Activated naive CD4-positive, alpha-beta T cell treated with anti-CD3 and anti-CD28 coated beads, Interleukin-2, amount 50 U/mL, for 24 hours (primary cell): Measurements from ENCODE around the gene PTDSS2.
"Not testable (repeated sequence)": the region's sequence is repeated elsewhere in the genome, so short reads cannot be mapped to it uniquely, and the experiment has no call there.

Experiments
- H3K27ac Mint-ChIP-seq: one replicate; pipeline ENCODE4 v1.8.0; 2021; ENCODE audit warnings: mild to moderate bottlenecking, mixed read lengths
- H3K27me3 Mint-ChIP-seq: one replicate; pipeline ENCODE4 v1.8.0; 2021; ENCODE audit warnings: mixed read lengths
- H3K36me3 Mint-ChIP-seq: one replicate; pipeline ENCODE4 v1.8.0; 2021; ENCODE audit warnings: mixed read lengths
- H3K4me1 Mint-ChIP-seq: one replicate; pipeline ENCODE4 v1.8.0; 2021; ENCODE audit warnings: mixed read lengths
- H3K4me3 Mint-ChIP-seq: one replicate; pipeline ENCODE4 v1.8.0; 2021; ENCODE audit warnings: mild to moderate bottlenecking, mixed read lengths
- H3K9me3 Mint-ChIP-seq: one replicate; pipeline ENCODE4 v1.8.0; 2021; ENCODE audit warnings: mixed read lengths

Gene PTDSS2

GRCh38 chr11:465896-466530, 15.9 kb downstream of the PTDSS2 start:
- no peak overlapping the region for H3K4me3 Mint-ChIP-seq

DNA sequence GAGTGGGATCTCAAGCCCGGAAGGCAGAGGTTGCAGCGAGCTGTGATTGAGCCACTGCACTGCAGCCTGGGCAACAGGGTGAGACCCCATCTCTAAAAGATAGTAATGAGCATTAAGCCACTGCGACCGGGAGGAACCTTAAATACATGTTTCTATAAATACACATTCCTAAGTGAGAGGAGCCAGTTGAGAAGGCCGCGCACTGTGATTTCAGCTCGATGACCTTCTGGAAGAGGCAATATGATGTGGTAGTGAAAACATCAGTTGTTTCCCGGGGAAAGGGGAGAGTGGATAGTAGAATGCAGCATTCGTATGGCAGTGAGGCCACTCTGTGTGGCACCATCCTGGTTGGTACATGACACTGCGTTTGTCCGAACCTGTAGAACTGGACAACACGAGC, 18.0 kb downstream of the PTDSS2 start:
- H3K36me3 Mint-ChIP-seq = peaks cover 2% of the 10 kb centered on the region
- H3K9me3 Mint-ChIP-seq = no peaks in the 10 kb centered on the region
- no peak overlapping the region for H3K27ac Mint-ChIP-seq
- no peaks in the 10 kb centered on the region for H3K27me3 Mint-ChIP-seq
- H3K4me1 Mint-ChIP-seq = no peaks in the 10 kb centered on the region
- H3K4me3 Mint-ChIP-seq = no peak overlapping the region

More at GRCh38 chr11:465896-466530, 15.9 kb downstream of the PTDSS2 start:
- Mint-ChIP-seq H3K9me3 (no peaks in the 10 kb centered on the region), H3K27me3 (no peaks in the 10 kb centered on the region), H3K36me3 (peaks cover 2% of the 10 kb centered on the region), H3K27ac (no peak overlapping the region), H3K4me1 (no peaks in the 10 kb centered on the region)

DNA sequence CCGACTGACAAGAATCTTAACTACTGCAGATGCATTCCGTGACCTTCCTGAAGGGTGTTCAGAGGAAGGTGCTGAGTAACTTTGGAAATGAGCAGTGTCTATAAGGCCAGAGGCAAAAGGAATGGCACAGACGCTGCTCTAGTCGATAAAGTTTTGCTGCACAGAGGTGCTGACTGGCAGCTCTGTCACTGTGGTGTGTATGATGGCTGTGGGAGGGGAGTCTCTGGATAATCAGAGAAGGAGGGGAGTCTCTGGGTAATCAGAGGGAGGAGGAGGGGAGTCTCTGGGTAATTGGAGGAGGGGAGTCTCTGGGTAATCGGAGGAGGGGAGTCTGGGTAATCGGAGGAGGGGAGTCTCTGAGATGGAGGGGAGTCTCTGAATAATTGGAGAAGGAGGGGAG, 18.4 kb downstream of the PTDSS2 start:
- Mint-ChIP-seq H3K9me3 (no peaks in the 10 kb centered on the region), H3K27ac (no peak overlapping the region)

GRCh38 chr11:469026-469683, 19.1 kb downstream of the PTDSS2 start:
- H3K4me3 Mint-ChIP-seq, H3K36me3 Mint-ChIP-seq, H3K27me3 Mint-ChIP-seq, H3K27ac Mint-ChIP-seq, H3K9me3 Mint-ChIP-seq, H3K4me1 Mint-ChIP-seq: not testable (repeated sequence)

More for the DNA sequence above, 18.4 kb downstream of the PTDSS2 start:
- Mint-ChIP-seq H3K4me1 (no peaks in the 10 kb centered on the region), H3K4me3 (no peak overlapping the region), H3K36me3 (peaks cover 2% of the 10 kb centered on the region), H3K27me3 (no peaks in the 10 kb centered on the region)

- Mint-ChIP-seq H3K27me3 (no peaks in the 10 kb centered on the region), H3K9me3 (no peaks in the 10 kb centered on the region), H3K4me1 (no peaks in the 10 kb centered on the region), H3K36me3 (peaks cover 2% of the 10 kb centered on the region), H3K27ac (no peak overlapping the region), H3K4me3 (no peak overlapping the region)
Observed at GRCh38 chr11:469684-470560, 19.8 kb downstream of the PTDSS2 start.

GRCh38 chr11:471468-472145, 21.5 kb downstream of the PTDSS2 start:
- H3K27me3 Mint-ChIP-seq = no peaks in the 10 kb centered on the region

GRCh38 chr11:472272-472671, 22.2 kb downstream of the PTDSS2 start:
- Mint-ChIP-seq H3K27ac (no peak overlapping the region), H3K4me1 (no peaks in the 10 kb centered on the region), H3K9me3 (no peaks in the 10 kb centered on the region), H3K36me3 (no peaks in the 10 kb centered on the region), H3K4me3 (no peak overlapping the region), H3K27me3 (no peaks in the 10 kb centered on the region)

More at GRCh38 chr11:471468-472145, 21.5 kb downstream of the PTDSS2 start:
- Mint-ChIP-seq H3K36me3 (no peaks in the 10 kb centered on the region), H3K9me3 (no peaks in the 10 kb centered on the region), H3K4me1 (no peaks in the 10 kb centered on the region), H3K4me3 (no peak overlapping the region), H3K27ac (no peak overlapping the region)

DNA sequence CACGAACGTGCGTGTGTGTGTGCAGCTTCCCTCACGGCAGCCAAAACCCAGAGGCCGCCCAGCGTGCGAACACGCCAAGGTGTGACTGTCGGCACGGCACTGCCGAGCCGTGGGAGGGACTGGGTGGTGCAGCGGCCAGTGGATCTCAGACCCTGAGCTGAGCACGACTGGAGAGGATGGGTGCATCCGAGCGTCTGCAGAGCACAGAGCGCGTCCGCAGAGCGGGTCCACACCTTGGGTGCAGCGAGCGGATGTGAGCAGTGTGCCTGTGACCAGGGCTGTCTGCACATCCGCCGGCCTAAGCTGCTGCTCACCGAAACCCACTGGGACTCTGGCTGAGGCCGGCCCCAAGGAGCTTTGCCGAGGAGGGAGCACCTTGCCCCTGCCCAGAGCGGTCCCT, 22.7 kb downstream of the PTDSS2 start:
- H3K4me1 Mint-ChIP-seq = no peaks in the 10 kb centered on the region
- H3K4me3 Mint-ChIP-seq = no peak overlapping the region
- no peaks in the 10 kb centered on the region for H3K9me3 Mint-ChIP-seq
- H3K27me3 Mint-ChIP-seq = no peaks in the 10 kb centered on the region
- H3K27ac Mint-ChIP-seq = no peak overlapping the region
- H3K36me3 Mint-ChIP-seq = no peaks in the 10 kb centered on the region

- Mint-ChIP-seq H3K27ac (no peak overlapping the region), H3K9me3 (no peaks in the 10 kb centered on the region), H3K36me3 (no peaks in the 10 kb centered on the region), H3K4me1 (no peaks in the 10 kb centered on the region), H3K27me3 (no peaks in the 10 kb centered on the region), H3K4me3 (no peak overlapping the region)
Observed at GRCh38 chr11:473415-473814, 23.3 kb downstream of the PTDSS2 start.

DNA sequence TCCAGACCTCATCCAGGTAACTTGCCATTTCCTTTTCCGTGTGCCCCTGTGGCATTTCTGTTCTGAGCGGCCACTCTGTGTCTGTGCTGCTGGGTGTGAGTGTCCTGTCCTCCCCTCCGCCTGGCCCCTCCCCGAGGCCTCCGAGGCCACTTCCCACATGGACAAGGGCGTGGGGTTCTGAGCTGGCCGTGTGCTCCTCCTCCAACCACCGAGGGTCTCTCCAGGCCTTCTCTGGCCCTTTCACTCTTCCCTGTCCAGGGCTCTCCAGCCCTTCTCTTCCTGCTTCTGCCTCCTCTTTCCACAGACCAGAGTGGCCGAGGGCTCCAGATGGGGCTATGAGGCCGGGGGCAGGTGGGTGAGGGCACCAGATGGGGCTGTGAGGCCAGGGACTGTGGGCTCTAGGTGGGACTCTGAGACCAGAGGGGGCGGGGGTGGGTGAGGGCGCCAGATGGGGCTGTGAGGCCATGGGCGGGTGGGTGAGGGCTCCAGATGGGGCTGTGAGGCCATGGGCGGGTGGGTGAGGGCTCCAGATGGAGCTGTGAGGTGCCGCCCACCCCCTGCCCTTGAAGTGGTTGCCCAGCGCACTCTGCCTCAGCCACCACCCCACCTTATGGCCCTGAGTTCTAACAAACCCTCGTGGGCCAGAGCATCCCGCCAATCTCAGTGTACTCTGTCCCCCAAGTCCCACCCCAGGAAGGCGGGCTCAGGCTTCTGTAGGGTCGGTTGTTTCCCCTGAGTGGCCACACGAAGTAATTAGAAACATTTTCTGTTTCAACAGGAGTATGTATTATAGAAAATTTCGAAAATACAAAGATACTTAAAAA, 24.1 kb downstream of the PTDSS2 start:
- no peak overlapping the region for H3K4me3 Mint-ChIP-seq
- no peaks in the 10 kb centered on the region for H3K27me3 Mint-ChIP-seq
- H3K36me3 Mint-ChIP-seq = no peaks in the 10 kb centered on the region
- H3K27ac Mint-ChIP-seq = no peak overlapping the region
- no peaks in the 10 kb centered on the region for H3K9me3 Mint-ChIP-seq
- H3K4me1 Mint-ChIP-seq = no peaks in the 10 kb centered on the region

GRCh38 chr11:474914-475506, 24.9 kb downstream of the PTDSS2 start:
- Mint-ChIP-seq H3K4me3 (no peak overlapping the region), H3K27ac (no peak overlapping the region), H3K4me1 (no peaks in the 10 kb centered on the region), H3K27me3 (no peaks in the 10 kb centered on the region), H3K9me3 (no peaks in the 10 kb centered on the region), H3K36me3 (no peaks in the 10 kb centered on the region)

GRCh38 chr11:475941-476340, 25.9 kb downstream of the PTDSS2 start:
- H3K9me3 Mint-ChIP-seq = no peaks in the 10 kb centered on the region
- H3K27me3 Mint-ChIP-seq = no peaks in the 10 kb centered on the region
- H3K36me3 Mint-ChIP-seq = no peaks in the 10 kb centered on the region
- no peak overlapping the region for H3K4me3 Mint-ChIP-seq
- no peaks in the 10 kb centered on the region for H3K4me1 Mint-ChIP-seq
- no peak overlapping the region for H3K27ac Mint-ChIP-seq

DNA sequence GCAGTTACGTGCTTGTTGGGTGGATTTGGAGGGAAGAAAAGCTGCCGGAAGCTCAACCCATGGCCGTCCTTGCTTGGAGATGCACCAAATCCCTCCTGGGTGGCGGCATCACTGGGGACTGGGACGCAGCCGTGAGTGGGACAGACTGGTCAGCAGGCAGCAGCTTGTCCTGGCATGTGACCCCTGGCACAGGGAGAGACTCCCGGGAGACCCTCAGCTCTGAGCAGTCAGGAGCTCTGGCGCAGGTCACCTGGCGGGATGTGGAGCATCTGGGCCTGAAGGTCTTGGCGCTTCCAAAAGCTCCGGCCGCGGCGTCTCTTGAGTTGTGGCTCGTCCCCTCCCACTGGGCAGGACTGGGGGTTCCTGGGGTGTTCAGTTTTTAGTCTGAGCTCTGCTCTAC, 26.3 kb downstream of the PTDSS2 start:
- H3K27me3 Mint-ChIP-seq = no peaks in the 10 kb centered on the region
- no peaks in the 10 kb centered on the region for H3K9me3 Mint-ChIP-seq
- no peaks in the 10 kb centered on the region for H3K4me1 Mint-ChIP-seq
- H3K27ac Mint-ChIP-seq = no peak overlapping the region
- H3K4me3 Mint-ChIP-seq = no peak overlapping the region
- peaks cover 2% of the 10 kb centered on the region for H3K36me3 Mint-ChIP-seq

GRCh38 chr11:477052-477715, 27.1 kb downstream of the PTDSS2 start:
- peaks cover 2% of the 10 kb centered on the region for H3K36me3 Mint-ChIP-seq
- no peaks in the 10 kb centered on the region for H3K4me1 Mint-ChIP-seq
- no peak overlapping the region for H3K27ac Mint-ChIP-seq
- no peaks in the 10 kb centered on the region for H3K9me3 Mint-ChIP-seq
- H3K4me3 Mint-ChIP-seq = no peak overlapping the region
- H3K27me3 Mint-ChIP-seq = no peaks in the 10 kb centered on the region
